Middle frontal gyrus (tissue), 1 donor: Measurements from ENCODE around the gene DCX.

Experiments
- DNase-seq: peaks from one replicate; pipeline ENCODE4 v3.0.0-alpha.2; 2015; ENCODE audit warnings: low spot score; ENCODE audit errors: extremely low spot score

DCX gene

GRCh38 chrX:111309083-111309482, 102.9 kb downstream of the DCX start:
- DNase-seq = no peak

- DNase-seq = no peak
These were observed 104.0 kb downstream of the DCX start for GRCh38 chrX:111308039-111308438.

GRCh38 chrX:111302284-111302683, 109.7 kb downstream of the DCX start:
- no peak for DNase-seq

GRCh38 chrX:111288841-111289240, 123.2 kb downstream of the DCX start:
- no peak for DNase-seq

- DNase-seq = no peak
These were observed 127.2 kb downstream of the DCX start for GRCh38 chrX:111284631-111285293.

GRCh38 chrX:111283446-111283845, 128.5 kb downstream of the DCX start:
- DNase-seq = no peak

- no peak for DNase-seq
These were observed 129.0 kb downstream of the DCX start for GRCh38 chrX:111282991-111283390.

GRCh38 chrX:111282139-111282538, 129.9 kb downstream of the DCX start:
- DNase-seq = no peak

GRCh38 chrX:111270339-111270738, 141.7 kb downstream of the DCX start, which contains the start of gene CAPN6:
Gene CAPN6 (minus strand): TSS chrX:111270483. CDS start chrX:111263936, 6,547 bp downstream.
- no peak for DNase-seq

- no peak for DNase-seq
These were observed 143.5 kb downstream of the DCX start for GRCh38 chrX:111268506-111268905.

GRCh38 chrX:111265486-111265885, 146.5 kb downstream of the DCX start:
- no peak for DNase-seq

GRCh38 chrX:111264385-111264784, 147.6 kb downstream of the DCX start:
- DNase-seq = no peak

- DNase-seq = no peak
These were observed 149.9 kb downstream of the DCX start for GRCh38 chrX:111262086-111262485.

- no peak for DNase-seq
These were observed 151.5 kb downstream of the DCX start for GRCh38 chrX:111260451-111260850.

GRCh38 chrX:111259559-111259958, 152.4 kb downstream of the DCX start:
- no peak for DNase-seq

- no peak for DNase-seq
These were observed 154.3 kb downstream of the DCX start for GRCh38 chrX:111257733-111258132.

- no peak for DNase-seq
These were observed 156.9 kb downstream of the DCX start for GRCh38 chrX:111254896-111255693.

GRCh38 chrX:111244235-111244750, 167.7 kb downstream of the DCX start:
- no peak for DNase-seq
